GM23338 (cell line): Measurements from ENCODE around the gene UBASH3B. TPM values are rescaled to one million over a fixed set of nuclear protein-coding genes. Genes with fewer than 3 reads are reported as not detected.

ENCODE experiments used
- ATAC-seq: fragments of 200-7000 bp; cut with Tn5 transposase; 3 replicates; pipeline ENCODE4 v1.9.1; 2020
- DNase-seq: peaks from one replicate; pipeline ENCODE4 v3.0.0-alpha.2; 2015; ENCODE audit warnings: low spot score
- H2AFZ ChIP-seq: fragments of 200-600 bp; sonication (generic); 2 replicates; pipeline ENCODE4 v1.8.0; 2016; ENCODE audit warnings: antibody characterized with exemption, mild to moderate bottlenecking, moderate library complexity
- H3F3A ChIP-seq: fragments of 200-600 bp; sonication (generic); replicated peaks from 2 replicates; pipeline ENCODE4 v1.8.0; 2017; ENCODE audit warnings: antibody characterized with exemption, mixed run types, low read depth
- H3K27ac ChIP-seq: fragments of 200-600 bp; sonication (generic); 2 replicates; pipeline ENCODE4 v1.6.1; 2016; ENCODE audit warnings: low read depth
- H3K27me3 ChIP-seq: fragments of 200-600 bp; sonication (generic); 2 replicates; pipeline ENCODE4 v1.8.0; 2016; ENCODE audit warnings: mild to moderate bottlenecking, mixed run types, moderate library complexity; ENCODE audit not compliant: insufficient read depth
- H3K36me3 ChIP-seq: fragments of 200-600 bp; sonication (generic); 2 replicates; pipeline ENCODE4 v1.8.0; 2016; ENCODE audit warnings: mild to moderate bottlenecking; ENCODE audit not compliant: insufficient read depth
- H3K4me1 ChIP-seq: fragments of 200-600 bp; sonication (generic); 2 replicates; pipeline ENCODE4 v1.8.0; 2016; ENCODE audit warnings: mild to moderate bottlenecking, moderate library complexity; ENCODE audit not compliant: insufficient read depth
- H3K4me2 ChIP-seq: fragments of 200-600 bp; sonication (generic); 2 replicates; pipeline ENCODE4 v1.7.1; 2017; ENCODE audit warnings: mixed run types
- H3K4me3 ChIP-seq: fragments of 200-600 bp; sonication (generic); 2 replicates; pipeline ENCODE4 v1.6.1; 2016; ENCODE audit warnings: mixed run types
- H3K79me2 ChIP-seq: fragments of 200-600 bp; sonication (generic); replicated peaks from 2 replicates; pipeline ENCODE4 v1.8.0; 2017; ENCODE audit warnings: mild to moderate bottlenecking; ENCODE audit not compliant: insufficient read depth
- H3K9me2 ChIP-seq: fragments of 200-600 bp; sonication (generic); 2 replicates; pipeline ENCODE4 v1.8.0; 2017; ENCODE audit not compliant: insufficient read depth
- H4K20me1 ChIP-seq: fragments of 200-600 bp; sonication (generic); replicated peaks from 2 replicates; pipeline ENCODE4 v1.8.0; 2017; ENCODE audit warnings: mild to moderate bottlenecking; ENCODE audit not compliant: insufficient read depth
- H3K27ac Mint-ChIP-seq: 2 replicates; pipeline ENCODE4 v1.8.0; 2020; ENCODE audit warnings: inconsistent platforms, mild to moderate bottlenecking, moderate library complexity, mixed read lengths
- H3K27me3 Mint-ChIP-seq: 3 replicates; pipeline ENCODE4 v1.8.0; 2022; ENCODE audit warnings: low read depth, mild to moderate bottlenecking, moderate library complexity, mixed read lengths, inconsistent platforms; ENCODE audit not compliant: insufficient read depth, poor library complexity
- H3K36me3 Mint-ChIP-seq: 3 replicates; pipeline ENCODE4 v1.8.0; 2021; ENCODE audit warnings: low read depth, mild to moderate bottlenecking, inconsistent platforms, moderate library complexity, mixed read lengths
- H3K4me1 Mint-ChIP-seq: 3 replicates; pipeline ENCODE4 v1.8.0; 2020; ENCODE audit warnings: mild to moderate bottlenecking, inconsistent platforms, mixed read lengths
- H3K4me3 Mint-ChIP-seq: 3 replicates; pipeline ENCODE4 v1.8.0; 2021; ENCODE audit warnings: moderate library complexity, mild to moderate bottlenecking, inconsistent platforms, mixed read lengths
- H3K9me3 Mint-ChIP-seq: 3 replicates; pipeline ENCODE4 v1.8.0; 2020; ENCODE audit warnings: moderate library complexity, mild to moderate bottlenecking, inconsistent platforms, mixed read lengths
- CREB1 ChIP-seq: fragments of 250-450 bp; sonication (Bioruptor Pico); IDR thresholded peaks from 2 replicates; pipeline ENCODE4 v1.5.0; 2020; ENCODE audit warnings: low read depth, mild to moderate bottlenecking, moderate library complexity
- ETS1 ChIP-seq: IDR thresholded peaks from 2 replicates; pipeline ENCODE4 v1.6.1; 2016; ENCODE audit warnings: antibody characterized with exemption
- EZH2 ChIP-seq: fragments of 200-600 bp; sonication (generic); IDR thresholded peaks from one replicate; pipeline ENCODE4 v1.8.0; 2017; ENCODE audit warnings: antibody characterized with exemption, mild to moderate bottlenecking, low read depth; ENCODE audit not compliant: unreplicated experiment
- EZH2phosphoT487 ChIP-seq: fragments of 200-600 bp; sonication (generic); IDR thresholded peaks from one replicate; pipeline ENCODE4 v1.8.1; 2018; ENCODE audit warnings: antibody characterized with exemption; ENCODE audit not compliant: unreplicated experiment
- JUNB ChIP-seq: IDR thresholded peaks from one replicate; pipeline ENCODE4 v1.6.1; 2016; ENCODE audit warnings: antibody characterized with exemption; ENCODE audit not compliant: unreplicated experiment
- NANOG ChIP-seq: IDR thresholded peaks from 2 replicates; pipeline ENCODE4 v1.6.1; 2016; ENCODE audit warnings: antibody characterized with exemption, borderline replicate concordance
- POLR2AphosphoS5 ChIP-seq: IDR thresholded peaks from 2 replicates; pipeline ENCODE4 v1.6.1; 2016; ENCODE audit warnings: antibody characterized with exemption, low read depth
- STAT1 ChIP-seq: IDR thresholded peaks from one replicate; pipeline ENCODE4 v1.6.1; 2016; ENCODE audit warnings: antibody characterized with exemption; ENCODE audit not compliant: unreplicated experiment
- ZNF114 ChIP-seq: fragments of 250-450 bp; sonication (Bioruptor Pico); IDR thresholded peaks from 2 replicates; pipeline ENCODE4 v1.5.0; 2020; ENCODE audit warnings: mild to moderate bottlenecking, moderate library complexity
- ZNF331 ChIP-seq: fragments of 250-450 bp; sonication (Bioruptor Pico); IDR thresholded peaks from 2 replicates; pipeline ENCODE4 v1.5.0; 2020; ENCODE audit warnings: low read depth, mild to moderate bottlenecking, moderate library complexity
- ZNF462 ChIP-seq: fragments of 250-450 bp; sonication (Bioruptor Pico); IDR thresholded peaks from 2 replicates; pipeline ENCODE4 v1.5.0; 2020; ENCODE audit warnings: mild to moderate bottlenecking, moderate library complexity
- polyA plus RNA-seq: library from polyadenylated mRNA; unstranded; fragments of >200 nt; fragmentation: Nextera tagmentation; extraction: Ambion mirVana; gene quantifications from 2 replicates; pipeline ENCODE4 v1.2.1, GENCODE V29; 2016
- total RNA-seq: library from RNA; depleted of rRNA; stranded (reverse); fragments of >200 nt; shearing (Covaris generic); gene quantifications from 2 replicates; pipeline ENCODE4 v1.2.3, GENCODE V29; 2014
- TF ChIP-seq, protein P1 (sequence below): IDR thresholded peaks from one replicate; pipeline ENCODE4 v1.6.1; 2018; ENCODE audit warnings: antibody characterized with exemption; ENCODE audit not compliant: unreplicated experiment

UBASH3B gene
- total and polyA plus RNA-seq, 2 experiments from 2014 or later = 2.1 to 12.0 TPM

GRCh38 chr11:122617926-122618325, 37.6 kb upstream of the UBASH3B start (continued):
- TF ChIP-seq, protein P1, sequence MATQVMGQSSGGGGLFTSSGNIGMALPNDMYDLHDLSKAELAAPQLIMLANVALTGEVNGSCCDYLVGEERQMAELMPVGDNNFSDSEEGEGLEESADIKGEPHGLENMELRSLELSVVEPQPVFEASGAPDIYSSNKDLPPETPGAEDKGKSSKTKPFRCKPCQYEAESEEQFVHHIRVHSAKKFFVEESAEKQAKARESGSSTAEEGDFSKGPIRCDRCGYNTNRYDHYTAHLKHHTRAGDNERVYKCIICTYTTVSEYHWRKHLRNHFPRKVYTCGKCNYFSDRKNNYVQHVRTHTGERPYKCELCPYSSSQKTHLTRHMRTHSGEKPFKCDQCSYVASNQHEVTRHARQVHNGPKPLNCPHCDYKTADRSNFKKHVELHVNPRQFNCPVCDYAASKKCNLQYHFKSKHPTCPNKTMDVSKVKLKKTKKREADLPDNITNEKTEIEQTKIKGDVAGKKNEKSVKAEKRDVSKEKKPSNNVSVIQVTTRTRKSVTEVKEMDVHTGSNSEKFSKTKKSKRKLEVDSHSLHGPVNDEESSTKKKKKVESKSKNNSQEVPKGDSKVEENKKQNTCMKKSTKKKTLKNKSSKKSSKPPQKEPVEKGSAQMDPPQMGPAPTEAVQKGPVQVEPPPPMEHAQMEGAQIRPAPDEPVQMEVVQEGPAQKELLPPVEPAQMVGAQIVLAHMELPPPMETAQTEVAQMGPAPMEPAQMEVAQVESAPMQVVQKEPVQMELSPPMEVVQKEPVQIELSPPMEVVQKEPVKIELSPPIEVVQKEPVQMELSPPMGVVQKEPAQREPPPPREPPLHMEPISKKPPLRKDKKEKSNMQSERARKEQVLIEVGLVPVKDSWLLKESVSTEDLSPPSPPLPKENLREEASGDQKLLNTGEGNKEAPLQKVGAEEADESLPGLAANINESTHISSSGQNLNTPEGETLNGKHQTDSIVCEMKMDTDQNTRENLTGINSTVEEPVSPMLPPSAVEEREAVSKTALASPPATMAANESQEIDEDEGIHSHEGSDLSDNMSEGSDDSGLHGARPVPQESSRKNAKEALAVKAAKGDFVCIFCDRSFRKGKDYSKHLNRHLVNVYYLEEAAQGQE = no peak
- TF ChIP-seq ETS1 = no peak

GRCh38 chr11:122618927-122619326, 36.6 kb upstream of the UBASH3B start:
- no peaks in the 10 kb centered on the region for H3K36me3 Mint-ChIP-seq
- no peak overlapping the region for H3K27ac Mint-ChIP-seq
- peaks cover 4% of the 10 kb centered on the region for H3K27me3 Mint-ChIP-seq
- no peak for TF ChIP-seq NANOG
- no peak for TF ChIP-seq EZH2
- TF ChIP-seq ZNF462 (CRISPR knock-in tag) = no peak
- TF ChIP-seq, protein P1 = no peak
- no peak for TF ChIP-seq CREB1 (CRISPR knock-in tag)
- no peak for TF ChIP-seq EZH2phosphoT487
- TF ChIP-seq POLR2AphosphoS5 = no peak
- TF ChIP-seq ZNF114 = no peak
- no peak for TF ChIP-seq JUNB
- no peak for TF ChIP-seq STAT1
- no peak for TF ChIP-seq ZNF331 (CRISPR knock-in tag)

More at GRCh38 chr11:122618927-122619326, 36.6 kb upstream of the UBASH3B start:
- Histone ChIP-seq H3K4me3 (no peak overlapping the region), H3K9me2 (no peaks in the 10 kb centered on the region), H3K4me1 (no peaks in the 10 kb centered on the region), H3K79me2 (no peaks in the 10 kb centered on the region), H3K4me2 (no peak overlapping the region), H4K20me1 (no peaks in the 10 kb centered on the region), H3F3A (no peaks in the 10 kb centered on the region), H3K27me3 (no peaks in the 10 kb centered on the region), H3K36me3 (no peaks in the 10 kb centered on the region), H2AFZ (no peak overlapping the region), H3K27ac (no peak overlapping the region)
- Mint-ChIP-seq H3K9me3 (peaks cover 15% of the 10 kb centered on the region; the same call in 2 of the 3 replicates), H3K4me3 (no peak overlapping the region), H3K4me1 (no peaks in the 10 kb centered on the region; the same call in 2 of the 3 replicates)
- ATAC-seq (no peak), DNase-seq (no peak)
